Measurements from ENCODE around the gene ADARB2. TPM values are rescaled to one million over a fixed set of nuclear protein-coding genes. Genes with fewer than 3 reads are reported as not detected.

Gene ADARB2
- total RNA-seq, 4 donors from 2014 or later = 2.3 to 3.7 (median 2.6) TPM

DNA sequence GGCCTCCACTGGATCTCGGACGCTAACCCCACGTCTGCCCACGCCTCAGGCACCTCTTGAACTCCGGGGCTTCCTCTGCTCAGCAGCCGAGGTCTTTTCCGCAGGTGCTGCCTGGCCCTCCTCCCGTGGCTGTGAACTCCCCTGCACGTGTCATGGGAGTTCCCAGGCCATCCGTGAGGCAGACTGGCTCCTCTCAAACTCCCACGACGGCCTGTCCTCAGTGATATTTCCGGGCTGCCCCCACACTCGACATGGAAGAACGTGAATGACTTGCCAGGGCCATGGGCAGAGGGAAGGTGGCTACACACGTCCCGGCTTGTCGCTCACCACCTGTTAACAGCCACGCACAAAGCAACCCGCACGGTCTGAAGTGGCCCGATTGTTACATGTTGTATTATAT lies 110.9 kb downstream of the ADARB2 start:
- intact Hi-C loops (cut with DNase I) = no loop called here
- no peak for DNase-seq (ENCODE audit: extremely low spot score)
- peaks cover 0 to 20% (median 0%) of the 10 kb centered on the region in 4 donors for H3K27me3 ChIP-seq
- TF ChIP-seq CTCF (IDR thresholded peaks at IDR 0.05) = no peak
- TF ChIP-seq POLR2A (IDR thresholded peaks at IDR 0.05; ENCODE audit: low read depth) = no peak
- TF ChIP-seq EP300 (IDR thresholded peaks at IDR 0.05) = no peak
- no peak for TF ChIP-seq POLR2AphosphoS5 (IDR thresholded peaks at IDR 0.05)
- no peaks in the 10 kb centered on the region for H3K36me3 ChIP-seq
- 87% methylated on average over 22 of the region's 22 CpGs for WGBS
- no peaks in the 10 kb centered on the region for H3K4me1 ChIP-seq
- H3K9me3 ChIP-seq = peaks cover 0 to 8% (median 6%) of the 10 kb centered on the region in 4 donors
- H3K27ac ChIP-seq (replicated peaks in 1 of 4) = no peak overlapping the region
- no peak overlapping the region for H3K4me3 ChIP-seq

DNA sequence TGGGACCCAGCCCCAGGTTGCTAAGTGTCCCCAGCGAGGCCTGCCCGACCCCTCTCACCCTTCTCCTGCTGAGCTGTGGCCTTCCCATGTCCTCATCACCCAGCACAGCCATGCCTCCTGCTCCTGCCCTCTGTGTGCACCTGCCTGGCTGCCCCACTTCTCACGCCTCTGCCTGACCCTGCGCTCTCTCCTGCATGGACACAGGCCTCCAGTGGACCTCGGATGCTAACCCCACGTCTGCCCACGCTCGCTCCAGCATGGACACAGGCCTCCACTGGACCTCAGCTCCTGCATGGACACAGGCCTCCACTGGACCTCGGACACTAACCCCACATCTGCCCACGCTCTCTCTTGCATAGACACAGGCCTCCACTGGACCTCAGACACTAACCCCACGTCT lies 111.6 kb downstream of the ADARB2 start:
- no peak overlapping the region for H3K27ac ChIP-seq (replicated peaks in 1 of 4)
- 87% methylated on average over 11 of the region's 11 CpGs for WGBS
- intact Hi-C loops (cut with DNase I) = no loop called here
- no peak for DNase-seq (ENCODE audit: extremely low spot score)
- H3K4me3 ChIP-seq = no peak overlapping the region
- H3K9me3 ChIP-seq = peaks cover 0 to 8% (median 6%) of the 10 kb centered on the region in 4 donors
- H3K36me3 ChIP-seq = no peaks in the 10 kb centered on the region
- TF ChIP-seq POLR2A (IDR thresholded peaks at IDR 0.05; ENCODE audit: low read depth) (no peak), CTCF (IDR thresholded peaks at IDR 0.05) (no peak), POLR2AphosphoS5 (IDR thresholded peaks at IDR 0.05) (no peak), EP300 (IDR thresholded peaks at IDR 0.05) (no peak)
- H3K4me1 ChIP-seq = no peaks in the 10 kb centered on the region
- peaks cover 0 to 16% (median 0%) of the 10 kb centered on the region in 4 donors for H3K27me3 ChIP-seq

DNA sequence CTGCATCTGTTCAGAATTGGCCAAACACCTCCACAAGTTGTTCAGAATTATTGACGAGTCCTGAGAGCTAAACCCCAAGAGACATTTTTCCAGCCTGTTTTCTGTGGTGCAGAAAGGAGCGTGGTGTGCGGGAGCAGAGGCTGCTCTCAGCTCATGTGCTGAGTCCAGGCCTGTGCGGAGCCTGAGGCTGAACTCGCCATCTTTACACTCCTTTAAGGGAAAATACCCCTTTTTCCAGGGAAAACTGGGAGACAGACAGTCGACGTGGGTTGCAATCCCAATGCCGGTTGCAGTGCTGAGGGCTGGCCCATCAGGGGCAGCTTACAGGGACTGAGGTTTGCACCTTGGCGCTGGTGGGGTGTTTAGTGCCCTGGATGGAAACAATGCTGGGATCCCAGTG lies 112.2 kb downstream of the ADARB2 start:
- Histone ChIP-seq H3K27ac (replicated peaks in 1 of 4) (no peak overlapping the region), H3K36me3 (no peaks in the 10 kb centered on the region), H3K4me3 (no peak overlapping the region), H3K27me3 (peaks cover 0 to 9% (median 0%) of the 10 kb centered on the region in 4 donors), H3K9me3 (peaks cover 0 to 11% (median 7%) of the 10 kb centered on the region in 4 donors), H3K4me1 (no peaks in the 10 kb centered on the region)
- 90% methylated on average over 9 of the region's 9 CpGs for whole genome bisulfite sequencing
- no peak for DNase-seq (ENCODE audit: extremely low spot score)
- intact Hi-C loops (cut with DNase I) = no loop called here
- TF ChIP-seq POLR2AphosphoS5 (IDR thresholded peaks at IDR 0.05) (no peak), CTCF (IDR thresholded peaks at IDR 0.05) (no peak), POLR2A (IDR thresholded peaks at IDR 0.05; ENCODE audit: low read depth) (no peak), EP300 (IDR thresholded peaks at IDR 0.05) (no peak)

GRCh38 chr10:1624240-1624639 lies 113.1 kb downstream of the ADARB2 start:
- H3K4me3 ChIP-seq = no peak overlapping the region
- intact Hi-C loops (cut with DNase I) = no loop called here
- DNase-seq (ENCODE audit: extremely low spot score) = no peak
- H3K9me3 ChIP-seq = peaks cover 0 to 16% (median 9%) of the 10 kb centered on the region in 4 donors
- H3K36me3 ChIP-seq = no peaks in the 10 kb centered on the region
- no peak overlapping the region for H3K27ac ChIP-seq (replicated peaks in 1 of 4)
- 59% methylated on average over 12 of the region's 12 CpGs for WGBS
- TF ChIP-seq EP300 (IDR thresholded peaks at IDR 0.05) = no peak
- no peak for TF ChIP-seq POLR2AphosphoS5 (IDR thresholded peaks at IDR 0.05)
- TF ChIP-seq CTCF (IDR thresholded peaks at IDR 0.05) = no peak
- no peak for TF ChIP-seq POLR2A (IDR thresholded peaks at IDR 0.05; ENCODE audit: low read depth)
- peaks cover 0 to 4% (median 0%) of the 10 kb centered on the region in 4 donors for H3K27me3 ChIP-seq
- no peaks in the 10 kb centered on the region for H3K4me1 ChIP-seq

GRCh38 chr10:1620803-1621202 lies 116.5 kb downstream of the ADARB2 start:
- DNase-seq (ENCODE audit: extremely low spot score) = no peak
- H3K27me3 ChIP-seq = peaks cover 0 to 20% (median 0%) of the 10 kb centered on the region in 4 donors

More at GRCh38 chr10:1620803-1621202, 116.5 kb downstream of the ADARB2 start:
- Histone ChIP-seq H3K9me3 (peaks cover 0 to 17% (median 2%) of the 10 kb centered on the region in 4 donors), H3K36me3 (no peaks in the 10 kb centered on the region), H3K4me1 (no peaks in the 10 kb centered on the region), H3K27ac (replicated peaks in 1 of 4) (no peak overlapping the region), H3K4me3 (no peak overlapping the region)
- intact Hi-C loops (cut with DNase I) = no loop called here
- TF ChIP-seq POLR2AphosphoS5 (IDR thresholded peaks at IDR 0.05) = no peak
- no peak for TF ChIP-seq POLR2A (IDR thresholded peaks at IDR 0.05; ENCODE audit: low read depth)
- TF ChIP-seq EP300 (IDR thresholded peaks at IDR 0.05) = no peak
- TF ChIP-seq CTCF (IDR thresholded peaks at IDR 0.05) = no peak

Data from esophagus muscularis mucosa (tissue), 4 donors.